Measurements from ENCODE around the gene NELFA.

- TF ChIP-seq CTCF (IDR thresholded peaks at IDR 0.05) (no peak), POLR2A (IDR thresholded peaks at IDR 0.05) (no peak)
Measured at GRCh38 chr4:2042947-2043395, 34.2 kb upstream of the NELFA start.

Data from lower leg skin (tissue), 3 donors.